GM12878 (cell line): ENCODE data around the gene GARIN5B. TPM values are rescaled to one million over a fixed set of nuclear protein-coding genes. Genes with fewer than 3 reads are reported as not detected.

Source experiments
- ATAC-seq: fragments of 200-7000 bp; cut with Tn5 transposase; 3 replicates; pipeline ENCODE4 v1.9.1; 2020; ENCODE audit warnings: mild to moderate bottlenecking, moderate library complexity
- BruUV-seq: library from RNA; stranded (reverse); fragments of 400-500 nt; replicated peaks from 2 replicates; lab custom pipeline; 2021; lab: Mats Ljungman, UMichigan
- CTCF ChIA-PET: fragments of 300-600 bp; sonication (Branson Sonifier 250); formaldehyde crosslinking; extraction: SDS; loops from one replicate; lab custom pipeline; 2021; ENCODE audit warnings: inconsistent platforms; lab: Yijun Ruan, JAX
- POLR2A ChIA-PET: fragments of 350-600 bp; formaldehyde crosslinking; extraction: SDS; loops from one replicate; lab custom pipeline; 2021; ENCODE audit warnings: inconsistent platforms; lab: Charles Lee
- RAD21 ChIA-PET: fragments of 300-600 bp; sonication (Branson Sonifier 250); formaldehyde crosslinking; loops from one replicate; lab custom pipeline; 2023; ENCODE audit warnings: antibody characterized with exemption; ENCODE audit not compliant: unreplicated experiment; lab: Charles Lee
- SMC1A ChIA-PET: fragments of 300-600 bp; sonication (Branson Sonifier 250); formaldehyde crosslinking; loops from one replicate; lab custom pipeline; 2023; ENCODE audit not compliant: unreplicated experiment, uncharacterized antibody; lab: Charles Lee
- DNase-seq: peaks from one replicate; pipeline ENCODE4 v3.0.0-alpha.2; 2011; ENCODE audit warnings: low read depth, low spot score
- FAIRE-seq: peaks from 3 replicates; lab custom pipeline; 2011; peaks lifted over from hg19 to GRCh38; lab: Jason Lieb, UNC
- H2AFZ ChIP-seq: 2 replicates; pipeline ENCODE4 v1.6.0; 2011; ENCODE audit warnings: low read depth, low read length, control low read depth; ENCODE audit not compliant: control insufficient read depth
- H3K27ac ChIP-seq: 2 replicates; pipeline ENCODE4 v1.5.1; 2011; ENCODE audit warnings: control low read depth; ENCODE audit not compliant: control insufficient read depth, insufficient read depth
- H3K27me3 ChIP-seq, 2 experiments: replicated peaks in 1 of 2; 2 replicates each; pipeline versions ENCODE4 v1.6.0 to v1.6.1; 2011; ENCODE audit warnings: low read length in 1 of 2; ENCODE audit not compliant: control insufficient read depth in 2 of 2, insufficient read depth in 2 of 2
- H3K36me3 ChIP-seq, 2 experiments: 2 replicates each; pipeline ENCODE4 v1.5.1; 2011; ENCODE audit warnings: low read length in 1 of 2; ENCODE audit not compliant: control insufficient read depth in 2 of 2, insufficient read depth in 2 of 2
- H3K4me1 ChIP-seq: 2 replicates; pipeline ENCODE4 v1.6.1; 2011; ENCODE audit warnings: mild to moderate bottlenecking, low read length, moderate library complexity, mixed read lengths; ENCODE audit not compliant: control insufficient read depth, insufficient read depth
- H3K4me2 ChIP-seq: 2 replicates; pipeline ENCODE4 v1.6.0; 2011; ENCODE audit warnings: control low read depth; ENCODE audit not compliant: control insufficient read depth, insufficient read depth
- H3K4me3 ChIP-seq: fragments of 200-600 bp; sonication (generic); 2 replicates; pipeline ENCODE4 v1.5.1; 2016
- H3K79me2 ChIP-seq: 2 replicates; pipeline ENCODE4 v1.6.0; 2011; ENCODE audit warnings: low read length; ENCODE audit not compliant: control insufficient read depth, insufficient read depth
- H3K9ac ChIP-seq: 2 replicates; pipeline ENCODE4 v1.8.0; 2011; ENCODE audit warnings: low read length, control low read depth, mixed read lengths; ENCODE audit not compliant: control insufficient read depth, insufficient read depth
- H3K9me3 ChIP-seq: replicated peaks from 3 replicates; pipeline ENCODE4 v1.5.1; 2011; ENCODE audit warnings: mild to moderate bottlenecking, low read length; ENCODE audit not compliant: control insufficient read depth, insufficient read depth
- H4K20me1 ChIP-seq: 2 replicates; pipeline ENCODE4 v1.6.0; 2011; ENCODE audit not compliant: control insufficient read depth, insufficient read depth
- BCL3 ChIP-seq: IDR thresholded peaks from 2 replicates; pipeline ENCODE4 v1.6.1; 2011; ENCODE audit warnings: borderline replicate concordance, low read depth, mild to moderate bottlenecking, moderate library complexity, low read length; ENCODE audit not compliant: insufficient read depth, poor library complexity, severe bottlenecking
- BHLHE40 ChIP-seq, 2 experiments: fragments of 450-650 bp in 1 of 2; IDR thresholded peaks; 2 replicates each; pipeline ENCODE4 v1.6.1; 2011 to 2017; ENCODE audit warnings: low read depth in 2 of 2, borderline replicate concordance in 1 of 2, improper control_type of control experiment in 1 of 2, low read length in 1 of 2, mild to moderate bottlenecking in 1 of 2
- CBX5 ChIP-seq: sonication (generic); IDR thresholded peaks from 2 replicates; pipeline ENCODE4 v1.6.1; 2016; ENCODE audit warnings: low read depth, moderate library complexity, mild to moderate bottlenecking, inconsistent platforms
- CHD2 ChIP-seq: IDR thresholded peaks from 2 replicates; pipeline ENCODE4 v1.6.1; 2011; ENCODE audit warnings: low read depth, low read length, improper control_type of control experiment, borderline replicate concordance
- CREM ChIP-seq: IDR thresholded peaks from 2 replicates; pipeline ENCODE4 v1.6.1; 2014; ENCODE audit warnings: antibody characterized with exemption, low read depth
- CTCF ChIP-seq, 3 experiments: IDR thresholded peaks in 2 of 3; conservative IDR thresholded peaks in 1 of 3; 2 replicates each; pipeline ENCODE4 v1.5.1; 2011; ENCODE audit warnings: low read depth in 3 of 3, low read length in 3 of 3, mild to moderate bottlenecking in 3 of 3, control low read depth in 2 of 3, moderate library complexity in 2 of 3, inconsistent platforms in 1 of 3, mixed read lengths in 1 of 3; ENCODE audit not compliant: control insufficient read depth in 2 of 3, insufficient read depth in 1 of 3; ENCODE audit errors: extremely low read depth in 1 of 3
- IRF5 ChIP-seq: fragments of 450-650 bp; IDR thresholded peaks from 2 replicates; pipeline ENCODE4 v1.6.1; 2017; ENCODE audit warnings: borderline replicate concordance
- MYB ChIP-seq: fragments of 150-350 bp; IDR thresholded peaks from 2 replicates; pipeline ENCODE4 v1.6.1; 2014; ENCODE audit warnings: mild to moderate bottlenecking, low read depth, low read length, borderline replicate concordance
- POLR2AphosphoS5 ChIP-seq: IDR thresholded peaks from 2 replicates; pipeline ENCODE4 v1.6.1; 2011; ENCODE audit warnings: mild to moderate bottlenecking, low read length, inconsistent platforms
- POU2F2 ChIP-seq: IDR thresholded peaks from 3 replicates; pipeline ENCODE4 v1.6.1; 2011; ENCODE audit warnings: low read depth, mild to moderate bottlenecking, low read length, borderline replicate concordance
- RB1 ChIP-seq: fragments of 450-650 bp; formaldehyde crosslinking; IDR thresholded peaks from 2 replicates; pipeline ENCODE4 v1.6.1; 2017; ENCODE audit warnings: mild to moderate bottlenecking, borderline replicate concordance
- RCOR1 ChIP-seq: conservative IDR thresholded peaks from 2 replicates; pipeline ENCODE4 v1.6.1; 2012; ENCODE audit warnings: low read depth, low read length, improper control_type of control experiment
- RFX5 ChIP-seq: IDR thresholded peaks from 2 replicates; pipeline ENCODE4 v1.6.1; 2011; ENCODE audit warnings: low read depth, low read length, improper control_type of control experiment
- SIX5 ChIP-seq: IDR thresholded peaks from 2 replicates; pipeline ENCODE4 v1.6.1; 2011; ENCODE audit warnings: mild to moderate bottlenecking, low read depth, low read length, moderate library complexity; ENCODE audit not compliant: severe bottlenecking
- TAF1 ChIP-seq: IDR thresholded peaks from 2 replicates; pipeline ENCODE4 v1.6.1; 2011; ENCODE audit warnings: mild to moderate bottlenecking, low read depth, low read length, borderline replicate concordance
- TCF3 ChIP-seq: IDR thresholded peaks from 2 replicates; pipeline ENCODE4 v1.6.1; 2012; ENCODE audit warnings: low read depth, mild to moderate bottlenecking, low read length, borderline replicate concordance; ENCODE audit not compliant: insufficient read depth
- YBX1 ChIP-seq: fragments of 450-650 bp; IDR thresholded peaks from 2 replicates; pipeline ENCODE4 v1.6.1; 2016; ENCODE audit warnings: antibody characterized with exemption
- WGBS: methylation state at CpG from one replicate; pipeline ENCODE4 v1.1.6; 2016; ENCODE audit warnings: low lambda C conversion rate; ENCODE audit not compliant: insufficient replicate concordance, insufficient coverage; ENCODE audit errors: missing lambda C conversion rate; 5-methylcytosine and 5-hydroxymethylcytosine counted together
- in situ Hi-C: fragments of 300-500 bp; cut with MboI; formaldehyde crosslinking; loops from 9 replicates; pipeline ENCODE4 v1.14.3; 2018; ENCODE audit warnings: mixed read lengths
- intact Hi-C: fragments of 100-400 bp; cut with micrococcal nuclease; formaldehyde crosslinking; loops from one replicate; pipeline ENCODE4 v1.14.2; 2022; ENCODE audit not compliant: unreplicated experiment
- polyA plus RNA-seq, 11 experiments: library from polyadenylated mRNA; depleted of rRNA in 4 of 11; unstranded in 6 of 11; stranded (reverse) in 5 of 11; fragments of >200 nt; fragmentation: Nextera tagmentation in 4 of 11; fragmentation: Illumina TruSeq in 1 of 11; extraction: Ambion mirVana in 4 of 11; extraction: Trizol in 1 of 11; gene quantifications; 1 replicate in 1 of 11; 2 replicates in 10 of 11; pipeline versions ENCODE4 v1.2.1 to v1.2.3, GENCODE V29; 2011 to 2016; ENCODE audit warnings: inconsistent platforms in 2 of 11, missing spikeins in 2 of 11, low read depth in 1 of 11
- total RNA-seq, 4 experiments: library from RNA; depleted of rRNA in 3 of 4; stranded (reverse); fragments of >200 nt in 3 of 4; fragmentation: Illumina TruSeq in 1 of 4; extraction: Trizol in 1 of 4; gene quantifications; 2 replicates each; pipeline versions ENCODE4 v1.2.1 to v1.2.3, GENCODE V29; 2013 to 2021

The GARIN5B gene
- total and polyA plus RNA-seq, 10 of the 15 experiments (the other 5 are each of a cell fraction or from before 2014, with no cell fraction given): not detected

- no TSS peak for BruUV-seq
- peak; percentile 93 for FAIRE-seq
- no peaks in the 10 kb centered on the region; the same call in 1 of the 2 replicates for H4K20me1 ChIP-seq
- DNase-seq: peak; percentile 97
- CTCF ChIA-PET: interaction anchor here (1.3 to 2.0 kb wide), 2 partner anchors 10 to 107 kb away, joined by 6 to 9 read pairs; no protein-coding TSS in a partner anchor
- peaks cover 20% of the 10 kb centered on the region for H3K4me1 ChIP-seq
- H2AFZ ChIP-seq: peak overlapping the region; percentile 96
- WGBS: 1% methylated on average over 60 of the region's 72 CpGs
- in situ Hi-C loops (no loop called here), intact Hi-C loops (loop anchor here (1.0 kb wide), 1 partner anchor 216 kb away; the partner anchor contains the start of gene ZNF784)
- peak overlapping the region; percentile 93 for H3K9ac ChIP-seq
- peak; percentile 96 for ATAC-seq
- H3K9me3 ChIP-seq: peaks cover 5% of the 10 kb centered on the region; the same call in 1 of the 3 replicates
- no peaks in the 10 kb centered on the region for H3K27me3 ChIP-seq
- H3K27ac ChIP-seq: peak overlapping the region; percentile 98
- POLR2A ChIA-PET: interaction anchor here (1.0 to 3.2 kb wide), 11 partner anchors 21 to 345 kb away, joined by 3 to 21 read pairs (median 4); partner anchors contain the start of genes HSPBP1, ISOC2, KMT5C and RDH13
- H3K36me3 ChIP-seq: peaks cover 6 to 8% of the 10 kb centered on the region in 2 experiments; a peak in 3 of 4 replicates
- peak overlapping the region; percentile 99 for H3K4me2 ChIP-seq
- H3K79me2 ChIP-seq: peaks cover 37% of the 10 kb centered on the region
- peak overlapping the region; percentile 93 for H3K4me3 ChIP-seq
- RAD21 ChIA-PET: interaction anchor here (0.6 to 2.3 kb wide), 5 partner anchors 24 to 1219 kb away, joined by 3 to 14 read pairs (median 5); partner anchors contain the start of genes HSPBP1 and TMEM238
- SMC1A ChIA-PET: interaction anchor here (1.1 to 1.9 kb wide), 3 partner anchors 8 to 107 kb away, joined by 4 to 5 read pairs (median 5); no protein-coding TSS in a partner anchor
- TF ChIP-seq RFX5: 0 out of 2 replicates have a peak, but pooled peaks have one; percentile 11
- TF ChIP-seq RCOR1: no peak
- TF ChIP-seq CBX5: no peak
- no peak for TF ChIP-seq SIX5
- TF ChIP-seq RB1: 0 out of 2 replicates have a peak, but pooled peaks have one; percentile 6
- TF ChIP-seq TAF1: peak; percentile 52; the same call in 1 of the 2 replicates
- no peak for TF ChIP-seq IRF5
- TF ChIP-seq POU2F2: peak; percentile 97; the same call in 2 of the 3 replicates
- TF ChIP-seq CHD2: peak; percentile 80; the same call in 1 of the 2 replicates
- TF ChIP-seq BCL3: no peak
- no peak for TF ChIP-seq MYB
- no peak for TF ChIP-seq CTCF (IDR thresholded peaks at IDR 0.05 in 2 of 3, conservative IDR thresholded peaks at IDR 0.05 in 1 of 3; ENCODE audit: control insufficient read depth in 2 of 3, extremely low read depth in 1 of 3, insufficient read depth in 1 of 3, low read depth in 3 of 3, low read length in 3 of 3)
- peak; percentile 91 for TF ChIP-seq CREM
- TF ChIP-seq BHLHE40 (IDR thresholded peaks at IDR 0.05; ENCODE audit: borderline replicate concordance in 1 of 2, low read depth in 2 of 2, low read length in 1 of 2): peak; percentile 99 to 100
- TF ChIP-seq YBX1: no peak
- TF ChIP-seq POLR2AphosphoS5: no peak; the same call in 1 of the 2 replicates
- TF ChIP-seq TCF3: no peak
These were observed 44.9 kb upstream of the GARIN5B start for GRCh38 chr19:55407800-55408532.
